Activated effector memory CD4-positive, alpha-beta T cell treated with anti-CD3 and anti-CD28 coated beads, Interleukin-2, amount 50 U/mL, for 16 hours (primary cell): ENCODE data around the gene RANBP17.

ENCODE experiments used
- DNase-seq: peaks from one replicate; pipeline ENCODE4 v3.0.0-alpha.2; 2020

The RANBP17 gene

DNA sequence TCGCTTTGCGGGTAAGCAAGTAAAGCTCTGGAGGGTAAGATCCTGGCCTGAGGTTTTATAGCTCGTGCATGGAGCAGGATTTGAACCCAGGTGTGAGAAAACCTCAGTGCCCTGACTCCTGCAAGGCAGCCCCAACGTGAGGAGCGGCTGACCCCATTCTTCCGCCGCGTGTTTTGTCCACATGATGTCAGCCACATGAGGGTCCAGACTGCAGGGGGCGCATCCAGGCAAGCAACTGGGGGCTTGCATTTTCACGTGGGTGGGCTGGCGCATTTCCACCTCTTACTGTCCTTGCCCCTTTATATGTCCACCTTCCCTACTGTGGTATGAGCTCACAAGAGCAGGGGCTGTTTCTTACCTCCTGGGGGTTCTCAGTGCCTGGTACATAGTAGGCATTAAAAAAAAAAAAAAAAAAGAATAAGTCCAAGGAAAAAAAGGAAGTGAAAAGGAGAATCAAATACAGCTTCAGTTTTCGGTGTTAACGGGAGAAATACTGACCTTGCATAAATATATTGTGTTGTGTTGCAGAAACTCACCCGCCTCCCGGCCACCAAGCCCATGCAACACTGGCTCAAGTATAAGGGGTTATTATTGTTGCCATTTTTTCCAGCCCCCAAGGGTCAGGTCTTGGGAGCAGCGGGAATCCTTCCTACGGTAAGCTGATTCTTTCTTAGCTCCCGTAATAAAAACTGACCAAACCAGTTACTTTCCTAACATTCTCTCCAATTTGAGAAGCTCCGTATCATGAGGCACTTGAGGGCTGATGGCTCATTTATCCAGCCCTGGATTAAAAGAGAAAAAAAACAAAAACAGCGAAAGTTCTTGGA is 462.2 kb downstream of the RANBP17 start:
- no peak for DNase-seq

DNA sequence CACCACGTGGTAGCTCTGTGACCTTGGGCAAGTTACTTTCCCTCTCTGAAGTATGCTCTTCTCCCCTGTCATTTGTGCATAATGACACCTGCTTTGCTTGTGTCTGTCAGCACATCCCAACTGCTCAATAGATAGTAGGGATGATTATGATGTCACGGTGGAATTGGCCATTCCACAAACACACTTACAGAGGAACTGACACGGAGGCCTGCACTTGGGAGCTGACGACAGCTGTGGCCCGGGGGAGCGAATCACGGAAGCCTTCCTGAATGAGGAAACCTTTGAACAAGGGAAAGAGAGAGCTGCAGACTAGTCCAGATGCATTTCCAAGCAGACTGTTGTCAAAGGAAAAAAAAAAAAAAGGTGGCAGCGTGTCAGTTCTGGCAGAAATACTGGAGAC is 468.2 kb downstream of the RANBP17 start:
- no peak for DNase-seq

DNA sequence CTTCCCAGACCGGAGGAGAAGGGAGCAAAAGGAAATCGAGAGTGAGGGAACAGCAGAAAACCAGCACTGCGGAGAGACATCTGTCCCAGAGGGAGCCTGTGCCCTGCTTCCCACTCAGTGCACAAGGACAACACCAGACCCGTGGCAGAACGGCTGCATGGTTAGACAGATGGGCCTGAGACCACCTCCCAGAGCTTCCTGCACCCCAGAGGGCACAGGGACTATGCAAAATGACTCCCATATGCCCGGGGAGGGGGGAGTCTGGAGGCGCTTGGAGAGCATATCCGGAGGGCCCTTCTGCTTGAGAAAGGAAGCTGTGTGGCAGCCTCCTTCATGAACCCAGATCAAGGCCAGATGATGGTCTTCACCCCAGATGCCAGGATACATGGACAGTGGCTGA is 473.8 kb downstream of the RANBP17 start:
- DNase-seq: no peak

DNA sequence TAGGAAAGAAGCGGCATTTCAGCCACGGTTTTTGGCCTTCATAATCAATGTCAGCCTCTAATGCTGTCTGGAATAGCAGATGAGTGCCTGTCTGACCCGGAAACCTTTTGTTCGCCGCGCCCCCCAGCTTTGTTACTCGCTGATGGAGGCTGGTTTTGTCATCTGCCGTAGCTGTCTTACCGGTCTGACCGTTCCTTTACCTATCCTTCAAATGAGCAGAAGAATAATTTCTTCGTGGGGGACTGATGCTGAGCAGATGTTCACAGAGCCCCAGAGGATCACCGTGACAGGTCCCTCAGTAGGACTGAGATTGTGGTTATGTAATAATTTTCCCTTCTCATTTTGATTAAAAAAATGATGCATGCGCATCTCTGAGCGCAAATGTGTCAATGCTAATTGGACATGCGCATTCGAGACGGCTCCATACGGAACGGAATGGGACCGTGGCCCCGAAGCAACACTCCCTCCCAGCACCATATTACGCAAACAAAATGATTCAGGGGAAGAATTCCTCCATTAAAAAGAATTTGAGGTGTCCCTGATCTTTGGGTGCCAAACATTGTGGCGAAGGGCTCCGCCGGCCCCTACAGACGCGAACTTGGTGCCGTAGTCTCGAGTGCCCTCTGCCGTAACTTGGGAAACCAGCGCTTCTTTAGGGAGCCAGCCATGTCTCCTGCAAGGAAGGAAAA is 474.8 kb downstream of the RANBP17 start:
- no peak for DNase-seq

DNA sequence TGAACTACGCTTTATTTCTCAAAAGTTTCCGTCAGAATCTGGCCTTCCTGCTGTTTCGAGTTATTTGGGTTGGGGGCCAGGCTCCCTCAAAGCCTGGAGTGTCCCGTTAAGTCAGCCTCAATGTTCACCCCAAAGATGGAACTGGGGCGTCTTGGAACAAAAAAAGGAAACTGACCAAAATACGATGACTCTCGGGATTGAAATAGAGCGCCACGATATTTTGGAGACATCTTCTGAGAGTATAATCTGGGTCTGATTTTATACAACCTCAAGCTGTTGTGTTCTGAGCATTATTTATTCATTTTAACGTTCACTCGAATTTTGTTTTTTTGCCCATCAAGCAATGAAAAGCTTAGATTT is 475.4 kb downstream of the RANBP17 start:
- no peak for DNase-seq

DNA sequence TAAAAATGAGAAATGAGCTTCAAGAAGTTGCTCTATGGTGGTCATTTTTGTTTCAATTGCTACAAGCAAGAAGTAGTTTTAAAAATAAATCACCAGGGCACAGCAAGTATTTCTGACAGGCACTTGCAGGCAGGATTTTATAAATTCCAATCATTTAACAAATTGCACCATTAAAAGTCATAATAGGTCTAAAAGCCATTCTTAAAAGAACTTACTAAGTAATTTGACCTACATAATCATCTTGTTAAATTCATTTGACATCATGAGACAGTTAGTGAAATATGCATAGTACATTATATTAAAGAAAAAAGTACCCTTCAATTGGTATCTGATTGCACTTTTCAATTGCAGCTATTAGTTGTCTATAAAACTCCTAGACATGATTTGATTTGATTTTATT is 478.2 kb downstream of the RANBP17 start:
- DNase-seq: no peak

DNA sequence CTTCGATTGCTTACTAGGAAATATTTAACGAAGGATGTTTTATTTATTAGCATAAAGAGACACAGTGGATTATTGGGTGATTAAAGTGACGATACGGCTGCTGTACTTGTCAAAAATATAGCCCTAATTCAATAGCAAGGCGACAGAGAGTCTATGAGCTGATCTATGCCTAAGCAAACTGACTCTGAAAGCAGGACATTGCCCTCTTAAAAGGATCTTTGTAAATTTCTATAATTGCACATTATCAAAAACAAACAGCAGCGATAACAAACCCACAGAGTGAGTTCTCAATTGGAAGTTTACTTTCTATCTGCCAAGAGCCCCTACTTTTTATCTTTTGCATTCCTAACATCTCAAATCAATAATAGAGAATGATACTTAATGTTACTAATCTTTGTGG is 478.7 kb downstream of the RANBP17 start:
- DNase-seq: no peak

DNA sequence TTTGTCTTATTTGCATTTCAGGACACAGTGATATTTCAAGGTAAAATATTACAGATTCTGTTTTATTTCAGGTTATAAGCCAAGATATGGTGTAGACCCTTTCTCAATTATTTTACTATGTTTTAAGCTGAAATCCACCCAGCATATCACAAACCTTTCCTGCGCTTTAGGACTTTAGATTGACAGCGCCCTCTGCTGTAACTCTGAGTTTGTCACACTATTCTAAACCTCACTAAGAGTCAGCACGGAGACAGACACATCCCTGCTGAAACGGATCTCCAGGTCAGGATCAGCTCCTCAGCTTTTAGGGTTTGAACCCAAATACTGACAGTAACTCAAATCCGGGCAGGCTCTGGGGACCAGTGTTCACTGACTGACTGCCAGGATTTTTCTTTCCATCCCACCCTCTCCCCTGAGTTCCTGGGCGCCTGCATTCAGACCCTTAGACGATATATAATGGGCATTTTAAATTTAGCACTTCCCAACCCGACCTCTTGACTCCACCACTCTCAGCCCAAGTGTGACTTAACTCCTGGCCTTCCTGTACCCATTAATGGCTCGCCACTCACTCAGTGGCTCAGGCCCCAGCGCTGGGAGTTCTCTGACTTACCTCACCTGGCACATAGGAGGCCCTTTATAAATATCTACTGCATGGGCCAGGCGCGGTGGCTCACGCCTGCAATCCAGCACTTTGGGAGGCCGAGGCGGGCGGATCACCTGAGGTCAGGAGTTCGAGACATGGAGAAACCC is 480.7 kb downstream of the RANBP17 start:
- peak; percentile 63 for DNase-seq

DNA sequence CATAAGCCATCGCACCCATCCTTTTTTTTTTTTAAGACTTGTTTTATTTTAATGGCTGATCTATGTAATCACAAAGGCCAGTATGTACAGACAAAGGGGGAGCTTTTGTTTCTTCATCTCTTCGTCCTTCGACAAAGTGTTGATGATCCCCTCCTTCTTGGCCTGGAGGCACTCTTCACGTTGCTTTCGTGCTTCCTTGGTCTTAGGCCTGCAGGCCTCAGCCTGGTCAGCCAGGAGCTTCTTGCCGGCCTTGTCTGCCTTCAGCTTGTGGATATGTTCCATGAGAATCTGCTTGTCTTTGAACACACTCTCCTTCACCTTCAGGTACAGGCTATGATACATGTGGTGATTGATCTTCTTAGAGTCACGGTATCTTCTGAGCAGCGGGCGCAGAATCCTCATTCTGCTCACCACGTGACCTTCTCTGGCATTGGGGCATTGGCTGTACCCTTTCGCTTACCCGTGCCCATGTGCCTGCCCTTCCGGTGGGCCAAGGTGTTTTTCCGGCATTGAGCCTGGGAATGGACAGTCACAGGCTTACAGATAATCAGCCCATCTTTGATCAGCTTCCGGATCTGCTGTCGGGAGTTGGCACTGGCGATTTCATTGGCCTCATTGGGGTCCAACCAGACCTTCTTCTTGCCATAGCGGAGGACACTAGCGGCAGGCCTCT is 483.3 kb downstream of the RANBP17 start:
- DNase-seq: no peak
